ENCODE data around the gene IARS2.

DNA sequence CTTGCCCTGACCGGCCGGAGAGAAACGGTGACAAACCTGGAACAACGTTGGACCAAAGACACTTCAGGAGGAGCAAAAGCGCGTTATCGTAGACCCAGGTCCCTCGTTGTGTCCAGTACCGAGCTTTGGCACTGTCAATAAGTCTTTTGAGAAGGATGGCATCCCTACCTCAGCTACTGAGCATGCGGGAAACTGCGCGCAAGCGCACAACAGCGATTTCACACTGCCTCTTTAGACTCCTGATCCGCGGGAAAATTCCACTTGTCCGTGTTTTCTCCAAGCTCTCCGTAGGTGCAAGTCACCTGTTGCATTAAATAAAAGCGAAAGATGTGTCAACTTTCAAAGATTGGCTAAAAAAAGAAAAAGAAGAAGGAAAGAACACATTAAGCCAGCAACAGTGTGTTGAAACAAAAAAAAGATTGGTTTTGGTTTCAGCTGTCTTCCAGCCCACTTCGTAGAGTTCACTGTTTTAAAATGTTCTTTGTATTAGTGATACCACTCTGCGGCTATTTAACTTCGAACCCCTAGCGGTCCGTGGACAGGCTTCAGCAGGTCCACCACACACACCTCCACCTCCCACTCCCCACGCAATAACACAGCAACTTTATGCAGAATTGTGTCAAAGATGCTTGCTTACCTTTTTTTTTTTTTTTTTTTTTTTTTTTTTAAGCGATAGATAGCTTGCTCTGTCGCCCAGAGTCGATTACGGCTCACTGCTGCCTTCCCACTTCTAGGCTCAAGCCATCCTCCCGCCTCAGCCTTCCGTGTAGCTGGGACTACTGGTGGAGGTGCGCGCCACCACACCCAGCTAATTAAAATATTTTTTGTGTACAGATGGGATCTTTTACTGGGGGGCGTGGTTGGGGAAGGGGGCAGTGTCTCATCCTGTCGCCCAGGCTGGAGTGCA is 4.0 kb upstream of the IARS2 start, which contains the start of gene BPNT1:
- TF ChIP-seq, protein P1, sequence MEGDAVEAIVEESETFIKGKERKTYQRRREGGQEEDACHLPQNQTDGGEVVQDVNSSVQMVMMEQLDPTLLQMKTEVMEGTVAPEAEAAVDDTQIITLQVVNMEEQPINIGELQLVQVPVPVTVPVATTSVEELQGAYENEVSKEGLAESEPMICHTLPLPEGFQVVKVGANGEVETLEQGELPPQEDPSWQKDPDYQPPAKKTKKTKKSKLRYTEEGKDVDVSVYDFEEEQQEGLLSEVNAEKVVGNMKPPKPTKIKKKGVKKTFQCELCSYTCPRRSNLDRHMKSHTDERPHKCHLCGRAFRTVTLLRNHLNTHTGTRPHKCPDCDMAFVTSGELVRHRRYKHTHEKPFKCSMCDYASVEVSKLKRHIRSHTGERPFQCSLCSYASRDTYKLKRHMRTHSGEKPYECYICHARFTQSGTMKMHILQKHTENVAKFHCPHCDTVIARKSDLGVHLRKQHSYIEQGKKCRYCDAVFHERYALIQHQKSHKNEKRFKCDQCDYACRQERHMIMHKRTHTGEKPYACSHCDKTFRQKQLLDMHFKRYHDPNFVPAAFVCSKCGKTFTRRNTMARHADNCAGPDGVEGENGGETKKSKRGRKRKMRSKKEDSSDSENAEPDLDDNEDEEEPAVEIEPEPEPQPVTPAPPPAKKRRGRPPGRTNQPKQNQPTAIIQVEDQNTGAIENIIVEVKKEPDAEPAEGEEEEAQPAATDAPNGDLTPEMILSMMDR (IDR thresholded peaks at IDR 0.05), result no peak
- TF ChIP-seq TCF7L2 (IDR thresholded peaks at IDR 0.05; ENCODE audit: low read depth, low read length), result no peak
- peak; percentile 80 for TF ChIP-seq POLR2AphosphoS5 (IDR thresholded peaks at IDR 0.05; ENCODE audit: low read depth, low read length)
- TF ChIP-seq, protein P2, sequence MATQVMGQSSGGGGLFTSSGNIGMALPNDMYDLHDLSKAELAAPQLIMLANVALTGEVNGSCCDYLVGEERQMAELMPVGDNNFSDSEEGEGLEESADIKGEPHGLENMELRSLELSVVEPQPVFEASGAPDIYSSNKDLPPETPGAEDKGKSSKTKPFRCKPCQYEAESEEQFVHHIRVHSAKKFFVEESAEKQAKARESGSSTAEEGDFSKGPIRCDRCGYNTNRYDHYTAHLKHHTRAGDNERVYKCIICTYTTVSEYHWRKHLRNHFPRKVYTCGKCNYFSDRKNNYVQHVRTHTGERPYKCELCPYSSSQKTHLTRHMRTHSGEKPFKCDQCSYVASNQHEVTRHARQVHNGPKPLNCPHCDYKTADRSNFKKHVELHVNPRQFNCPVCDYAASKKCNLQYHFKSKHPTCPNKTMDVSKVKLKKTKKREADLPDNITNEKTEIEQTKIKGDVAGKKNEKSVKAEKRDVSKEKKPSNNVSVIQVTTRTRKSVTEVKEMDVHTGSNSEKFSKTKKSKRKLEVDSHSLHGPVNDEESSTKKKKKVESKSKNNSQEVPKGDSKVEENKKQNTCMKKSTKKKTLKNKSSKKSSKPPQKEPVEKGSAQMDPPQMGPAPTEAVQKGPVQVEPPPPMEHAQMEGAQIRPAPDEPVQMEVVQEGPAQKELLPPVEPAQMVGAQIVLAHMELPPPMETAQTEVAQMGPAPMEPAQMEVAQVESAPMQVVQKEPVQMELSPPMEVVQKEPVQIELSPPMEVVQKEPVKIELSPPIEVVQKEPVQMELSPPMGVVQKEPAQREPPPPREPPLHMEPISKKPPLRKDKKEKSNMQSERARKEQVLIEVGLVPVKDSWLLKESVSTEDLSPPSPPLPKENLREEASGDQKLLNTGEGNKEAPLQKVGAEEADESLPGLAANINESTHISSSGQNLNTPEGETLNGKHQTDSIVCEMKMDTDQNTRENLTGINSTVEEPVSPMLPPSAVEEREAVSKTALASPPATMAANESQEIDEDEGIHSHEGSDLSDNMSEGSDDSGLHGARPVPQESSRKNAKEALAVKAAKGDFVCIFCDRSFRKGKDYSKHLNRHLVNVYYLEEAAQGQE (IDR thresholded peaks at IDR 0.05; ENCODE audit: insufficient read depth in 1 of 2, low read depth in 2 of 2, low read length in 1 of 2), result no peak

Measured in Panc1 (cell line).